Neural progenitor cell (in vitro differentiated cells): Measurements from ENCODE around the gene CYBB.

Experiments
- CTCF ChIP-seq: fragments of 200-600 bp; sonication (generic); IDR thresholded peaks from 2 replicates; pipeline ENCODE4 v1.5.1; 2017; ENCODE audit warnings: antibody characterized with exemption, mild to moderate bottlenecking
- EZH2 ChIP-seq: fragments of 200-600 bp; sonication (generic); IDR thresholded peaks from 2 replicates; pipeline ENCODE4 v1.6.1; 2017; ENCODE audit warnings: antibody characterized with exemption, mild to moderate bottlenecking, moderate library complexity

- no peak for TF ChIP-seq CTCF
- no peak for TF ChIP-seq EZH2
Observed at GRCh38 chrX:37782359-37782758, 2.5 kb downstream of the CYBB start.
